B cell (primary cell): Measurements from ENCODE around the gene SEC62. TPM values are rescaled to one million over a fixed set of nuclear protein-coding genes. Genes with fewer than 3 reads are reported as not detected.

Experiments used
- ATAC-seq: fragments of 200-7000 bp; cut with Tn5 transposase; one replicate; pipeline ENCODE4 v1.10.0; 2021; ENCODE audit warnings: low read depth, mild to moderate bottlenecking, moderate number of reproducible peaks, moderate library complexity
- CTCF ChIA-PET: fragments of 350-600 bp; sonication (Branson Sonifier 250); formaldehyde crosslinking; loops from one replicate; lab custom pipeline; 2021; ENCODE audit warnings: antibody characterized with exemption, inconsistent platforms; lab: Charles Lee
- POLR2A ChIA-PET: fragments of 350-600 bp; sonication (Branson Sonifier 250); formaldehyde crosslinking; loops from one replicate; lab custom pipeline; 2021; ENCODE audit warnings: antibody characterized with exemption; lab: Charles Lee
- DNase-seq: peaks from one replicate; pipeline ENCODE4 v3.0.0; 2013
- H2AFZ ChIP-seq: 2 replicates; pipeline ENCODE4 v1.6.1; 2012; ENCODE audit warnings: mild to moderate bottlenecking, low read depth, low read length; ENCODE audit not compliant: insufficient read depth, poor library complexity, severe bottlenecking
- H3K27ac ChIP-seq, 2 donors: 1 replicate in 1 of 2; 2 replicates in 1 of 2; pipeline ENCODE4 v1.5.1; 2012 to 2013; ENCODE audit warnings: low read length in 2 of 2, mild to moderate bottlenecking in 2 of 2, moderate library complexity in 1 of 2
- H3K27me3 ChIP-seq, 4 experiments: fragments of 200-600 bp in 1 of 4; sonication (generic) in 1 of 4; replicated peaks in 1 of 4; 1 replicate in 2 of 4; 2 replicates in 2 of 4; pipeline versions ENCODE4 v1.6.1 to v1.7.0; 2013 to 2016; ENCODE audit warnings: low read length in 3 of 4, mild to moderate bottlenecking in 2 of 4, mixed read lengths in 1 of 4, moderate library complexity in 1 of 4; ENCODE audit not compliant: insufficient read depth in 4 of 4, control insufficient read depth in 3 of 4; ENCODE audit errors: control extremely low read depth in 1 of 4
- H3K36me3 ChIP-seq, 2 experiments: replicated peaks in 1 of 2; 1 replicate in 1 of 2; 2 replicates in 1 of 2; pipeline versions ENCODE4 v1.6.1 to v1.7.1; 2013; ENCODE audit warnings: low read length in 1 of 2; ENCODE audit not compliant: insufficient read depth in 2 of 2, control insufficient read depth in 1 of 2; ENCODE audit errors: control extremely low read depth in 1 of 2, extremely low read depth in 1 of 2
- H3K4me1 ChIP-seq, 2 donors: fragments of 200-600 bp in 1 of 2; sonication (generic) in 1 of 2; 1 replicate in 1 of 2; 2 replicates in 1 of 2; pipeline versions ENCODE4 v1.5.1 to v1.6.1; 2013 to 2017; ENCODE audit warnings: low read length in 2 of 2; ENCODE audit not compliant: control insufficient read depth in 2 of 2, insufficient read depth in 2 of 2
- H3K4me2 ChIP-seq: replicated peaks from 2 replicates; pipeline ENCODE3; 2012; ENCODE audit warnings: mild to moderate bottlenecking, low read depth, low read length; ENCODE audit not compliant: poor library complexity, severe bottlenecking
- H3K4me3 ChIP-seq, 5 experiments: fragments of 200-600 bp in 1 of 5; sonication (generic) in 1 of 5; 1 replicate in 3 of 5; 2 replicates in 2 of 5; pipeline versions ENCODE4 v1.5.1 to v1.7.0; 2011 to 2016; ENCODE audit warnings: low read length in 4 of 5, mild to moderate bottlenecking in 4 of 5, low read depth in 2 of 5, control low read depth in 1 of 5, moderate library complexity in 1 of 5; ENCODE audit not compliant: insufficient read depth in 1 of 5; ENCODE audit errors: control extremely low read depth in 1 of 5, extremely low read depth in 1 of 5
- H3K79me2 ChIP-seq: fragments of 200-600 bp; sonication (generic); one replicate; pipeline ENCODE4 v1.6.0; 2016; ENCODE audit warnings: low read length; ENCODE audit not compliant: control insufficient read depth, insufficient read depth
- H3K9ac ChIP-seq: fragments of 200-600 bp; sonication (generic); 2 replicates; pipeline ENCODE4 v1.6.1; 2017; ENCODE audit warnings: mild to moderate bottlenecking, low read length, moderate library complexity
- H3K9me3 ChIP-seq, 3 donors: one replicate each; pipeline versions ENCODE4 v1.6.1 to v1.7.1; 2013; ENCODE audit warnings: low read length in 2 of 3; ENCODE audit not compliant: control insufficient read depth in 2 of 3, insufficient read depth in 1 of 3; ENCODE audit errors: control extremely low read depth in 1 of 3
- H4K20me1 ChIP-seq: 2 replicates; pipeline ENCODE4 v1.6.0; 2012; ENCODE audit warnings: mild to moderate bottlenecking, low read length; ENCODE audit not compliant: insufficient read depth, control insufficient read depth, poor library complexity, severe bottlenecking
- H3K27ac Mint-ChIP-seq: one replicate; pipeline ENCODE4 v1.8.0; 2021; ENCODE audit warnings: mixed read lengths
- H3K27me3 Mint-ChIP-seq: one replicate; pipeline ENCODE4 v1.8.0; 2021; ENCODE audit warnings: mixed read lengths
- H3K4me1 Mint-ChIP-seq: one replicate; pipeline ENCODE4 v1.8.0; 2021; ENCODE audit warnings: mixed read lengths
- H3K4me3 Mint-ChIP-seq: one replicate; pipeline ENCODE4 v1.8.0; 2021; ENCODE audit warnings: mixed read lengths
- H3K9me3 Mint-ChIP-seq: one replicate; pipeline ENCODE4 v1.8.0; 2022; ENCODE audit warnings: mixed read lengths; ENCODE audit not compliant: insufficient read depth
- CTCF ChIP-seq: fragments of 200-600 bp; IDR thresholded peaks from one replicate; pipeline ENCODE4 v1.8.0; 2022; ENCODE audit warnings: antibody characterized with exemption, mild to moderate bottlenecking
- EZH2 ChIP-seq: IDR thresholded peaks from 2 replicates; pipeline ENCODE4 v1.6.1; 2012; ENCODE audit warnings: borderline replicate concordance, low read depth, mild to moderate bottlenecking, moderate library complexity, low read length; ENCODE audit not compliant: insufficient read depth, poor library complexity, severe bottlenecking
- WGBS: methylation state at CpG from one replicate; pipeline ENCODE4 v1.1.5; 2013; ENCODE audit warnings: missing lambda C conversion rate; ENCODE audit not compliant: insufficient coverage; 5-methylcytosine and 5-hydroxymethylcytosine counted together
- intact Hi-C: fragments of 100-400 bp; cut with micrococcal nuclease; formaldehyde crosslinking; loops from one replicate; pipeline ENCODE4 v1.10.0; 2022
- polyA plus RNA-seq: library from polyadenylated mRNA; depleted of rRNA; stranded (reverse); fragments of >200 nt; gene quantifications from 2 replicates; pipeline ENCODE4 v1.2.3, GENCODE V29; 2012
- total RNA-seq, 2 donors: library from RNA; stranded (reverse); fragments of 120-200 nt in 1 of 2; gene quantifications; 1 replicate in 1 of 2; 2 replicates in 1 of 2; pipeline versions ENCODE4 v1.2.3 to v1.2.4, GENCODE V29; 2013 to 2022

The SEC62 gene
- total and polyA plus RNA-seq, 2 donors (not counting 1 experiment from before 2014, with no cell fraction given), result 40.3 to 166 TPM

- Histone ChIP-seq H3K27me3 (no peaks in the 10 kb centered on the region), H3K9me3 (peaks cover 0 to 6% (median 0%) of the 10 kb centered on the region in 3 donors), H3K27ac (peak within 1 kb of the TSS; percentile 28 to 48), H3K9ac (peak within 1 kb of the TSS; percentile 79), H3K36me3 (peaks cover 0 to 9% of the 10 kb centered on the region in 2 experiments), H3K4me3 (peak within 1 kb of the TSS; percentile 66 to 91 (median 83)), H3K79me2 (peaks cover 3% of the 10 kb centered on the region), H3K4me2 (peak within 1 kb of the TSS; percentile 95), H2AFZ (peak within 1 kb of the TSS; percentile 90), H3K4me1 (peaks cover 11 to 25% of the 10 kb centered on the region in 2 donors), H4K20me1 (no peaks in the 10 kb centered on the region)
- peak; percentile 90 for DNase-seq
- no peaks in the 10 kb centered on the region for H3K9me3 Mint-ChIP-seq
- peak; percentile 77 for ATAC-seq
- WGBS, result 1% methylated on average over 74 of the region's 78 CpGs
- peak within 1 kb of the TSS; percentile 89 for H3K27ac Mint-ChIP-seq
- peaks cover 44% of the 10 kb centered on the region for H3K4me1 Mint-ChIP-seq
- no peaks in the 10 kb centered on the region for H3K27me3 Mint-ChIP-seq
- peak within 1 kb of the TSS; percentile 93 for H3K4me3 Mint-ChIP-seq
- POLR2A ChIA-PET, result interaction anchor here (0.6 kb wide), 1 partner anchor 173 kb away, joined by 3 read pairs; no protein-coding TSS in a partner anchor
- TF ChIP-seq CTCF, result peak; percentile 91
- no peak for TF ChIP-seq EZH2
- intact Hi-C loops, result loop anchor here (1.0 to 5.0 kb wide), 13 partner anchors 8 to 775 kb away; partner anchors contain the start of genes LRRC34, LRRIQ4, PHC3 and SKIL
- CTCF ChIA-PET, result interaction anchor here (0.6 to 3.3 kb wide), 9 partner anchors 10 to 455 kb away, joined by 3 to 17 read pairs (median 3); no protein-coding TSS in a partner anchor
These were observed 71.1 kb downstream of the SEC62 start, which contains the start of gene GPR160 for GRCh38 chr3:170037463-170038433. Gene GPR160 (plus strand): TSS chr3:170037995. CDS start chr3:170083973, 45,978 bp downstream.
